GM18517 (cell line): Measurements from ENCODE around the gene TTYH2.

Experiments used
- ATAC-seq: cut with Tn5 transposase; IDR thresholded peaks from one replicate; pipeline ENCODE4 v1.9.1; 2021; ENCODE audit warnings: mild to moderate bottlenecking, moderate library complexity; ENCODE audit not compliant: unreplicated experiment

The TTYH2 gene

GRCh38 chr17:74231928-74232907 lies 18.8 kb downstream of the TTYH2 start:
- ATAC-seq, result no peak

- no peak for ATAC-seq
These were observed 20.6 kb downstream of the TTYH2 start for GRCh38 chr17:74233937-74234336.

GRCh38 chr17:74234486-74234885 lies 21.1 kb downstream of the TTYH2 start:
- ATAC-seq, result no peak

- ATAC-seq, result no peak
These were observed 21.7 kb downstream of the TTYH2 start for GRCh38 chr17:74235040-74235581.

GRCh38 chr17:74235911-74236371 lies 22.6 kb downstream of the TTYH2 start:
- no peak for ATAC-seq

GRCh38 chr17:74237321-74237720 lies 23.9 kb downstream of the TTYH2 start:
- no peak for ATAC-seq

GRCh38 chr17:74239172-74239571 lies 25.8 kb downstream of the TTYH2 start:
- no peak for ATAC-seq

GRCh38 chr17:74240618-74241205 lies 27.3 kb downstream of the TTYH2 start:
- no peak for ATAC-seq

- no peak for ATAC-seq
These were observed 28.1 kb downstream of the TTYH2 start for GRCh38 chr17:74241431-74241830.

GRCh38 chr17:74241847-74242246 lies 28.5 kb downstream of the TTYH2 start:
- no peak for ATAC-seq

GRCh38 chr17:74243013-74243755 lies 29.8 kb downstream of the TTYH2 start:
- ATAC-seq, result no peak

- ATAC-seq, result no peak
These were observed 30.8 kb downstream of the TTYH2 start for GRCh38 chr17:74244128-74244527.

- no peak for ATAC-seq
These were observed 31.2 kb downstream of the TTYH2 start for GRCh38 chr17:74244548-74244947.

- ATAC-seq, result no peak
These were observed 31.9 kb downstream of the TTYH2 start for GRCh38 chr17:74245145-74245831.

GRCh38 chr17:74245871-74246270 lies 32.5 kb downstream of the TTYH2 start:
- no peak for ATAC-seq

GRCh38 chr17:74249590-74250270 lies 36.4 kb downstream of the TTYH2 start:
- ATAC-seq, result no peak

GRCh38 chr17:74250324-74250995 lies 37.1 kb downstream of the TTYH2 start:
- ATAC-seq, result no peak

GRCh38 chr17:74251051-74251450 lies 37.7 kb downstream of the TTYH2 start:
- ATAC-seq, result no peak

- no peak for ATAC-seq
These were observed 38.2 kb downstream of the TTYH2 start for GRCh38 chr17:74251569-74251968.
